ENCODE measurements around the gene NUDT16L1. TPM values are rescaled to one million over a fixed set of nuclear protein-coding genes. Genes with fewer than 3 reads are reported as not detected.

NUDT16L1 gene
- total and polyA plus RNA-seq, 2 of the 13 experiments (the other 11 are each of a cell fraction or from before 2014, with no cell fraction given): 28.0 to 40.5 TPM

DNA sequence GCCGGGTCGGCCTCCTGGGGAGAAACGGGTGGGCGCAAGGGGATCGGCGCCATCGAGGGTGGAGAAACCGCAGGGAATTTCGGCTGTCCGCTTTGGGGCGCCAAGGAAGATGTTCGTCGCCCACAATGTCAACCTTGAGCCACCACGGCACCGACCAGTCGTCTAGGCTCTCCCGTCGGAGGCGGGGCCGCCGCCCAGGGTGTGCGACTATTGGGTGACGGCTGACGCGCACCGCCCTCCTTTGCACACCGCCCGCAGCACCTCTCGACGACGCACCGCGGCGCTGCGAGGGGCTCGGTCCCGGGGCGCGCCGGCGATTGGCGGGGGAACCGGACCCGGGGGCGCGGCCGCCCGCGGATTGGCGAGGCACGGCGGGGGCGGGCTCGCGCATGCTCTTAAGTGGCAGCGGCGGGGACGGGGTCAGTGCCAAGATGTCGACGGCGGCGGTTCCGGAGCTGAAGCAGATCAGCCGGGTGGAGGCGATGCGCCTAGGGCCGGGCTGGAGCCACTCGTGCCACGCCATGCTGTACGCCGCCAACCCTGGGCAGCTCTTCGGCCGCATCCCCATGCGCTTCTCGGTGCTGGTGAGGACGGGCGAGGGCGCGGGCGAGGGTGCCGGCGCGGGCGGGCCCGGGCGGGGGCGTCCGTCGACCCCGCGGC, at the start of gene NUDT16L1 (continued):
- TF ChIP-seq, protein P1, sequence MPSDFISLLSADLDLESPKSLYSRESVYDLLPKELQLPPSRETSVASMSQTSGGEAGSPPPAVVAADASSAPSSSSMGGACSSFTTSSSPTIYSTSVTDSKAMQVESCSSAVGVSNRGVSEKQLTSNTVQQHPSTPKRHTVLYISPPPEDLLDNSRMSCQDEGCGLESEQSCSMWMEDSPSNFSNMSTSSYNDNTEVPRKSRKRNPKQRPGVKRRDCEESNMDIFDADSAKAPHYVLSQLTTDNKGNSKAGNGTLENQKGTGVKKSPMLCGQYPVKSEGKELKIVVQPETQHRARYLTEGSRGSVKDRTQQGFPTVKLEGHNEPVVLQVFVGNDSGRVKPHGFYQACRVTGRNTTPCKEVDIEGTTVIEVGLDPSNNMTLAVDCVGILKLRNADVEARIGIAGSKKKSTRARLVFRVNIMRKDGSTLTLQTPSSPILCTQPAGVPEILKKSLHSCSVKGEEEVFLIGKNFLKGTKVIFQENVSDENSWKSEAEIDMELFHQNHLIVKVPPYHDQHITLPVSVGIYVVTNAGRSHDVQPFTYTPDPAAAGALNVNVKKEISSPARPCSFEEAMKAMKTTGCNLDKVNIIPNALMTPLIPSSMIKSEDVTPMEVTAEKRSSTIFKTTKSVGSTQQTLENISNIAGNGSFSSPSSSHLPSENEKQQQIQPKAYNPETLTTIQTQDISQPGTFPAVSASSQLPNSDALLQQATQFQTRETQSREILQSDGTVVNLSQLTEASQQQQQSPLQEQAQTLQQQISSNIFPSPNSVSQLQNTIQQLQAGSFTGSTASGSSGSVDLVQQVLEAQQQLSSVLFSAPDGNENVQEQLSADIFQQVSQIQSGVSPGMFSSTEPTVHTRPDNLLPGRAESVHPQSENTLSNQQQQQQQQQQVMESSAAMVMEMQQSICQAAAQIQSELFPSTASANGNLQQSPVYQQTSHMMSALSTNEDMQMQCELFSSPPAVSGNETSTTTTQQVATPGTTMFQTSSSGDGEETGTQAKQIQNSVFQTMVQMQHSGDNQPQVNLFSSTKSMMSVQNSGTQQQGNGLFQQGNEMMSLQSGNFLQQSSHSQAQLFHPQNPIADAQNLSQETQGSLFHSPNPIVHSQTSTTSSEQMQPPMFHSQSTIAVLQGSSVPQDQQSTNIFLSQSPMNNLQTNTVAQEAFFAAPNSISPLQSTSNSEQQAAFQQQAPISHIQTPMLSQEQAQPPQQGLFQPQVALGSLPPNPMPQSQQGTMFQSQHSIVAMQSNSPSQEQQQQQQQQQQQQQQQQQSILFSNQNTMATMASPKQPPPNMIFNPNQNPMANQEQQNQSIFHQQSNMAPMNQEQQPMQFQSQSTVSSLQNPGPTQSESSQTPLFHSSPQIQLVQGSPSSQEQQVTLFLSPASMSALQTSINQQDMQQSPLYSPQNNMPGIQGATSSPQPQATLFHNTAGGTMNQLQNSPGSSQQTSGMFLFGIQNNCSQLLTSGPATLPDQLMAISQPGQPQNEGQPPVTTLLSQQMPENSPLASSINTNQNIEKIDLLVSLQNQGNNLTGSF (CRISPR knock-in tag; IDR thresholded peaks at IDR 0.05): no peak
- TF ChIP-seq HMGA1 (CRISPR knock-in tag; conservative IDR thresholded peaks at IDR 0.05) (no peak), ZNF552 (CRISPR knock-in tag; IDR thresholded peaks at IDR 0.05; ENCODE audit: borderline replicate concordance) (no peak; the same call in 1 of the 2 replicates), ZNF3 (CRISPR knock-in tag; IDR thresholded peaks at IDR 0.05) (no peak), HCFC1 (IDR thresholded peaks at IDR 0.05; ENCODE audit: low read depth, low read length) (0 out of 2 replicates have a peak, but pooled peaks have one; percentile 6), MYNN (CRISPR knock-in tag; IDR thresholded peaks at IDR 0.05; ENCODE audit: low read depth) (no peak), JDP2 (CRISPR knock-in tag; IDR thresholded peaks at IDR 0.05; ENCODE audit: borderline replicate concordance) (no peak), ZNF703 (CRISPR knock-in tag; IDR thresholded peaks at IDR 0.05; ENCODE audit: borderline replicate concordance) (no peak), ZC3H13 (CRISPR knock-in tag; IDR thresholded peaks at IDR 0.05) (no peak; the same call in 1 of the 2 replicates), ZNF652 (CRISPR knock-in tag; IDR thresholded peaks at IDR 0.05; ENCODE audit: borderline replicate concordance, low read depth) (no peak), FOXJ3 (CRISPR knock-in tag; IDR thresholded peaks at IDR 0.05; ENCODE audit: borderline replicate concordance) (no peak), EED (CRISPR knock-in tag; IDR thresholded peaks at IDR 0.05) (no peak), ZSCAN22 (CRISPR knock-in tag; IDR thresholded peaks at IDR 0.05) (no peak), ZBTB38 (CRISPR knock-in tag; IDR thresholded peaks at IDR 0.05) (peak; percentile 17; the same call in 1 of the 2 replicates), ZSCAN12 (CRISPR knock-in tag; IDR thresholded peaks at IDR 0.05) (no peak), ZNF317 (CRISPR knock-in tag; IDR thresholded peaks at IDR 0.05) (no peak), MBD4 (IDR thresholded peaks at IDR 0.05; ENCODE audit: borderline replicate concordance, low read length) (no peak), HNF4A (CRISPR knock-in tag; IDR thresholded peaks at IDR 0.05) (no peak), ZNF557 (CRISPR knock-in tag; IDR thresholded peaks at IDR 0.05) (no peak)
- TF ChIP-seq, protein P2, sequence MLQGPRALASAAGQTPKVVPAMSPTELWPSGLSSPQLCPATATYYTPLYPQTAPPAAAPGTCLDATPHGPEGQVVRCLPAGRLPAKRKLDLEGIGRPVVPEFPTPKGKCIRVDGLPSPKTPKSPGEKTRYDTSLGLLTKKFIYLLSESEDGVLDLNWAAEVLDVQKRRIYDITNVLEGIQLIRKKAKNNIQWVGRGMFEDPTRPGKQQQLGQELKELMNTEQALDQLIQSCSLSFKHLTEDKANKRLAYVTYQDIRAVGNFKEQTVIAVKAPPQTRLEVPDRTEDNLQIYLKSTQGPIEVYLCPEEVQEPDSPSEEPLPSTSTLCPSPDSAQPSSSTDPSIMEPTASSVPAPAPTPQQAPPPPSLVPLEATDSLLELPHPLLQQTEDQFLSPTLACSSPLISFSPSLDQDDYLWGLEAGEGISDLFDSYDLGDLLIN (CRISPR knock-in tag; IDR thresholded peaks at IDR 0.05; ENCODE audit: borderline replicate concordance): no peak
- TF ChIP-seq, protein P3, sequence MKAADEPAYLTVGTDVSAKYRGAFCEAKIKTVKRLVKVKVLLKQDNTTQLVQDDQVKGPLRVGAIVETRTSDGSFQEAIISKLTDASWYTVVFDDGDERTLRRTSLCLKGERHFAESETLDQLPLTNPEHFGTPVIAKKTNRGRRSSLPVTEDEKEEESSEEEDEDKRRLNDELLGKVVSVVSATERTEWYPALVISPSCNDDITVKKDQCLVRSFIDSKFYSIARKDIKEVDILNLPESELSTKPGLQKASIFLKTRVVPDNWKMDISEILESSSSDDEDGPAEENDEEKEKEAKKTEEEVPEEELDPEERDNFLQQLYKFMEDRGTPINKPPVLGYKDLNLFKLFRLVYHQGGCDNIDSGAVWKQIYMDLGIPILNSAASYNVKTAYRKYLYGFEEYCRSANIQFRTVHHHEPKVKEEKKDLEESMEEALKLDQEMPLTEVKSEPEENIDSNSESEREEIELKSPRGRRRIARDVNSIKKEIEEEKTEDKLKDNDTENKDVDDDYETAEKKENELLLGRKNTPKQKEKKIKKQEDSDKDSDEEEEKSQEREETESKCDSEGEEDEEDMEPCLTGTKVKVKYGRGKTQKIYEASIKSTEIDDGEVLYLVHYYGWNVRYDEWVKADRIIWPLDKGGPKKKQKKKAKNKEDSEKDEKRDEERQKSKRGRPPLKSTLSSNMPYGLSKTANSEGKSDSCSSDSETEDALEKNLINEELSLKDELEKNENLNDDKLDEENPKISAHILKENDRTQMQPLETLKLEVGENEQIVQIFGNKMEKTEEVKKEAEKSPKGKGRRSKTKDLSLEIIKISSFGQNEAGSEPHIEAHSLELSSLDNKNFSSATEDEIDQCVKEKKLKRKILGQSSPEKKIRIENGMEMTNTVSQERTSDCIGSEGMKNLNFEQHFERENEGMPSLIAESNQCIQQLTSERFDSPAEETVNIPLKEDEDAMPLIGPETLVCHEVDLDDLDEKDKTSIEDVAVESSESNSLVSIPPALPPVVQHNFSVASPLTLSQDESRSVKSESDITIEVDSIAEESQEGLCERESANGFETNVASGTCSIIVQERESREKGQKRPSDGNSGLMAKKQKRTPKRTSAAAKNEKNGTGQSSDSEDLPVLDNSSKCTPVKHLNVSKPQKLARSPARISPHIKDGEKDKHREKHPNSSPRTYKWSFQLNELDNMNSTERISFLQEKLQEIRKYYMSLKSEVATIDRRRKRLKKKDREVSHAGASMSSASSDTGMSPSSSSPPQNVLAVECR (CRISPR knock-in tag; IDR thresholded peaks at IDR 0.05; ENCODE audit: borderline replicate concordance): peak; percentile 71; the same call in 1 of the 2 replicates

Data from HepG2 (cell line).